Spinal cord (tissue), 10 donors: Measurements from ENCODE around the gene NR1D1. TPM values are rescaled to one million over a fixed set of nuclear protein-coding genes. Genes with fewer than 3 reads are reported as not detected.
"Not testable (repeated sequence)": the region's sequence is repeated elsewhere in the genome, so short reads cannot be mapped to it uniquely, and the experiment has no call there.

Source experiments
- DNase-seq, 6 donors: peaks; one replicate each; pipeline versions ENCODE4 v3.0.0 to v3.0.0-alpha.2; 2013 to 2015; ENCODE audit warnings: low spot score in 6 of 6, low read depth in 4 of 6
- H3K27ac ChIP-seq: one replicate; pipeline ENCODE4 v1.5.1; 2013; ENCODE audit warnings: low read depth, low read length, control low read depth
- H3K27me3 ChIP-seq: one replicate; pipeline ENCODE4 v1.6.1; 2013; ENCODE audit warnings: low read length; ENCODE audit not compliant: control insufficient read depth, insufficient read depth
- H3K36me3 ChIP-seq: one replicate; pipeline ENCODE4 v1.6.1; 2013; ENCODE audit warnings: low read length; ENCODE audit not compliant: control insufficient read depth, insufficient read depth
- H3K4me1 ChIP-seq: one replicate; pipeline ENCODE4 v1.6.1; 2013; ENCODE audit warnings: low read length; ENCODE audit not compliant: control insufficient read depth, insufficient read depth
- H3K4me3 ChIP-seq: one replicate; pipeline ENCODE4 v1.5.1; 2013; ENCODE audit warnings: low read depth, low read length, control low read depth
- H3K9me3 ChIP-seq: one replicate; pipeline ENCODE4 v1.6.1; 2013; ENCODE audit warnings: low read length; ENCODE audit not compliant: control insufficient read depth, insufficient read depth
- WGBS: methylation state at CpG from one replicate; pipeline ENCODE4 v1.1.5; 2013; ENCODE audit warnings: missing lambda C conversion rate; ENCODE audit not compliant: insufficient coverage; 5-methylcytosine and 5-hydroxymethylcytosine counted together
- long read RNA-seq, 4 donors: transcript quantifications; one replicate each; lab custom pipeline, GENCODE V29; 2026
- polyA plus RNA-seq, 2 donors: library from polyadenylated mRNA; unstranded; fragments of 120-200 nt; gene quantifications; one replicate each; pipeline ENCODE4 v1.2.1, GENCODE V29; 2013; ENCODE audit not compliant: insufficient read length in 2 of 2
- total RNA-seq, 2 donors: library from RNA; depleted of rRNA in 1 of 2; stranded (reverse); fragments of 120-200 nt in 1 of 2; fragments of >200 nt in 1 of 2; gene quantifications; one replicate each; pipeline versions ENCODE4 v1.2.3 to v1.2.4, GENCODE V29; 2013 to 2014
- donor health status: healthy.

NR1D1 gene
- 1 to 10 TPM; 3.3 to 3.5 TPM for total RNA-seq
- polyA plus RNA-seq: 10 to 100 TPM; 11.6 to 12.4 TPM
- long read RNA-seq, donor 1, partial matches to known transcripts: 0 of 2 reads
- long read RNA-seq, donor 1, other reads (novel, unspliced or antisense): 0 of 2 reads
- long read RNA-seq, donor 2: 0 reads
- long read RNA-seq, donor 3, partial matches to known transcripts: 16 of 17 reads
- long read RNA-seq, donor 3, other reads (novel, unspliced or antisense): 0 of 17 reads
- long read RNA-seq, donor 4: 0 reads

DNA sequence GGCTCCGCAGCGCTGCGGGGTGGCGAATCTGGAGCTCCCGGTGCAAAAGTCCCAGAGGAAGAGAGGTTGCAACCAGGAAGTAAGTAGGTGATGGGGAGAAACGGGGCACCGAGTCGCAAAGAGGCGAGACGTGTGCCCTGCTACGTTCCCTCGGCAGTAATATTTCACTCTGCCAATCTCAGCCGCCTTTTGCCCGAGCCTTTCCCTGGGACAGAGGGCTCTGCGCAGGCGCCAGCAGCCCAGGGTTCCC is at the start of gene NR1D1:
TSS of gene NR1D1 (minus strand) at position 171 of the 250 bp plus-strand sequence. CDS start 495 bp downstream, outside the sequence.
- no peaks in the 10 kb centered on the region for H3K27me3 ChIP-seq
- peaks cover 66% of the 10 kb centered on the region for H3K4me1 ChIP-seq
- H3K4me3 ChIP-seq: peak within 1 kb of the TSS; percentile 83
- peak within 1 kb of the TSS; percentile 75 for H3K27ac ChIP-seq
- no peak for DNase-seq
- H3K36me3 ChIP-seq: peaks cover 19% of the 10 kb centered on the region
- H3K9me3 ChIP-seq: no peaks in the 10 kb centered on the region
- whole genome bisulfite sequencing: under 1% methylated on average over 16 of the region's 16 CpGs

- 92% methylated on average over 2 of the region's 3 CpGs for WGBS
- no peak overlapping the region for H3K4me3 ChIP-seq
- peaks cover 5% of the 10 kb centered on the region for H3K4me1 ChIP-seq
- H3K27ac ChIP-seq: no peak overlapping the region
- no peaks in the 10 kb centered on the region for H3K27me3 ChIP-seq
- H3K9me3 ChIP-seq: no peaks in the 10 kb centered on the region
- H3K36me3 ChIP-seq: peaks cover 71% of the 10 kb centered on the region
- no peak for DNase-seq
These were observed 48.1 kb upstream of the NR1D1 start for GRCh38 chr17:40148527-40148926.

DNA sequence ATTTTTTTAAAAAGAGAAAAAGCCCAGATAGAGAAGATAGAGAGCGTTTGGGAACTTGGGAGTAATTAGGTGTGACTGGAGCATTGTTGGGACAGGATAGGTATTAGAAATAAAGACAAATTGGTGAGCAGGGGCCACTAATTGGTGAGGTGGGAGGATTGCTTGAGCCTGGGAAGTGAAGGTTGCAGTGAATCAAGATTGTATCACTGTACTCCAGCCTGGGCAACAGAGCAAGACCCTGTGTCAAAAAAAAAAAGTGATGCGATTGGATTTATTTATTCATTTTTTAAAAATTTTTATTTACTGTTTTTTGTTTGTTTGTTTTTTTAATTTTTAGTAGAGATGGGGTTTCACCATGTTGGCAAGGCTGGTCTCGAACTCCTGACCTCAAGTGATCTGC is 45.1 kb upstream of the NR1D1 start:
- Histone ChIP-seq H3K36me3 (peaks cover 68% of the 10 kb centered on the region), H3K9me3 (no peaks in the 10 kb centered on the region), H3K27me3 (no peaks in the 10 kb centered on the region), H3K4me3 (no peak overlapping the region), H3K4me1 (peaks cover 5% of the 10 kb centered on the region), H3K27ac (no peak overlapping the region)
- no peak for DNase-seq
- 92% methylated on average over 1 of the region's 3 CpGs for WGBS

DNA sequence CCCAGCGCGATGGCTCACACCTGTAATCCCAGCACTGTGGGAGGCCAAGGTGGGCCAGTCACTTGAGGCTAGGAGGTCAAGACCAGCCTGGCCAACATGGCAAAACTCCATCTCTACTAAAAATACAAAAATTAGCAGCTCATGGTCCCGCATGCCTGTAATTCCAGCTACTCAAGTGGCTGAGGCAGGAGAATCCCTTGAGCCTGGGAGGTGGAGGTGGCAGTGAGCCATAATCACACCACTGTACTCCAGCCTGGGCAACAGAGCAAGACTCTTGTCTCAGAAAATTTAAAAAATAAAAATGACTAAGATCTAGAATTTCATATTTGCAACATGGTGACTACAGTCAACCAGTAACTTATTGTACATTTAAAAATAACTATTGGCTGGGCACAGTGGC is 42.8 kb upstream of the NR1D1 start:
- H3K36me3 ChIP-seq: peaks cover 54% of the 10 kb centered on the region
- not testable (repeated sequence) for DNase-seq, H3K9me3 ChIP-seq, H3K27me3 ChIP-seq, H3K27ac ChIP-seq, H3K4me3 ChIP-seq
- 100% methylated on average over 1 of the region's 3 CpGs for WGBS
- H3K4me1 ChIP-seq: peaks cover 16% of the 10 kb centered on the region

DNA sequence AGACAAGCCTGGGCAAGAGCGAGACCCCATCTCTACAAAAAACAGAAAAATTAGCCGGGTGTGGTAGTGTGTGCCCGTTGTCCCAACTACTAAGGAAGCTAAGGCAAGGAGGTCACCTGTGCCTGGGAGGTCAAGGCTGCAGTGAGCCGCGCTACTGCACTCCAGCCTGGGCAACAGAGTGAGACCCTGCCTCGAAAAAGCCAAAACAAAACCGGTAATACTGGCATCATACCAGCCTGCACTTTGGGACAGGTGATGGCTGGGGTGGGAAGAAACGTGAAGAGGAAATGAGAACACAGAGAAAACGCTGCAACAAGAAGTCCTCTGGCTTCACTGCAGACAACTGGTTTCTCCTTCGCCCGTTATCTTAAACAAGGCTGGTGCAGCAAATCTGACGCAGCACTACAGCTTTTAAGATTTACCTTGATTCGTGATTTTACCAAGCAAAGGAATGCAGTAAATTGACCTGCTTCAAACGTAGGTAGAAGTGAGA is 39.2 kb upstream of the NR1D1 start:
- 19% methylated on average over 10 of the region's 14 CpGs for WGBS
- Histone ChIP-seq H3K27me3 (no peaks in the 10 kb centered on the region), H3K4me1 (peaks cover 11% of the 10 kb centered on the region), H3K9me3 (no peaks in the 10 kb centered on the region), H3K27ac (peak overlapping the region; percentile 99), H3K4me3 (peak overlapping the region; percentile 69), H3K36me3 (peaks cover 50% of the 10 kb centered on the region)
- DNase-seq: no peak

GRCh38 chr17:40135817-40136216 is 35.4 kb upstream of the NR1D1 start:
- H3K27ac ChIP-seq: no peak overlapping the region
- peaks cover 11% of the 10 kb centered on the region for H3K4me1 ChIP-seq
- 96% methylated on average over 3 of the region's 3 CpGs for WGBS

GRCh38 chr17:40134184-40134583 is 33.8 kb upstream of the NR1D1 start:
- Histone ChIP-seq H3K9me3 (no peaks in the 10 kb centered on the region), H3K27me3 (no peaks in the 10 kb centered on the region), H3K36me3 (peaks cover 67% of the 10 kb centered on the region), H3K27ac (no peak overlapping the region), H3K4me3 (no peak overlapping the region), H3K4me1 (peaks cover 6% of the 10 kb centered on the region)
- no peak for DNase-seq
- 94% methylated on average over 5 of the region's 7 CpGs for WGBS

More at GRCh38 chr17:40135817-40136216, 35.4 kb upstream of the NR1D1 start:
- no peak overlapping the region for H3K4me3 ChIP-seq
- H3K9me3 ChIP-seq: no peaks in the 10 kb centered on the region
- peaks cover 59% of the 10 kb centered on the region for H3K36me3 ChIP-seq
- DNase-seq: peak in 1 of 6 donors; percentile 4
- no peaks in the 10 kb centered on the region for H3K27me3 ChIP-seq

GRCh38 chr17:40130352-40131042 is 30.1 kb upstream of the NR1D1 start:
- no peak for DNase-seq
- no peak overlapping the region for H3K4me3 ChIP-seq
- H3K27ac ChIP-seq: no peak overlapping the region

GRCh38 chr17:40129498-40129897 is 29.1 kb upstream of the NR1D1 start:
- H3K4me3 ChIP-seq: no peak overlapping the region
- no peak for DNase-seq
- whole genome bisulfite sequencing: no CpG with 5 or more reads among the region's 5 CpGs
- peaks cover 5% of the 10 kb centered on the region for H3K4me1 ChIP-seq
- H3K36me3 ChIP-seq: peaks cover 69% of the 10 kb centered on the region
- no peaks in the 10 kb centered on the region for H3K9me3 ChIP-seq
- no peak overlapping the region for H3K27ac ChIP-seq
- no peaks in the 10 kb centered on the region for H3K27me3 ChIP-seq

More at GRCh38 chr17:40130352-40131042, 30.1 kb upstream of the NR1D1 start:
- Histone ChIP-seq H3K9me3 (no peaks in the 10 kb centered on the region), H3K27me3 (no peaks in the 10 kb centered on the region), H3K36me3 (peaks cover 73% of the 10 kb centered on the region), H3K4me1 (peaks cover 2% of the 10 kb centered on the region)
- whole genome bisulfite sequencing: 100% methylated on average over 1 of the region's 7 CpGs
